Gastroesophageal sphincter (tissue), 3 donors: ENCODE measurements around the gene KCNB1.

Source experiments
- POLR2A ChIP-seq, 2 donors: fragments of 450-650 bp; IDR thresholded peaks; one replicate each; pipeline ENCODE4 v1.6.1; 2017; ENCODE audit warnings: antibody characterized with exemption in 2 of 2, mild to moderate bottlenecking in 2 of 2, moderate library complexity in 1 of 2
- TF ChIP-seq, protein P1 (sequence below), 4 experiments: fragments of 200-600 bp in 2 of 4; fragments of 450-650 bp in 2 of 4; sonication (generic) in 1 of 4; IDR thresholded peaks; one replicate each; pipeline ENCODE4 v1.5.1; 2017 to 2019; ENCODE audit warnings: antibody characterized with exemption in 4 of 4, mild to moderate bottlenecking in 2 of 4, moderate library complexity in 2 of 4

DNA sequence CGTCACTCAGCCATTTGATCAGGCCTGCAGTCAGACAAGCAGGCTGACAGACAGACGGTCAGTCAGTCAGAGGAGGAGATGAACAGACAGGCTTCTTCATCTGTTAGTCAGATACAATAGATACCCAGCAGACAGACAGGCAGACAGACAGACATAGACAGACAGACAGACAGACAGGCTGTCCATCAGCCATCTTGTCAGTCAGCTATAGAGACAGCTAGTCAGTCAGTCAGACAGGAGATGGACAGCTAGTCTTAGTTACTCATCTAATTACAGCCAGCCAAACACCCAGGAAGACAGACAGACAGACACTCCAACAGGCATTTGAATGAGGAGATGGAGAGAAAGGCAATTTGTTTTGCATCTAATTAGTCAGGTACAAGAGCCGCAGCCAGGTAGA lies 36.4 kb downstream of the KCNB1 start:
- TF ChIP-seq, protein P1, sequence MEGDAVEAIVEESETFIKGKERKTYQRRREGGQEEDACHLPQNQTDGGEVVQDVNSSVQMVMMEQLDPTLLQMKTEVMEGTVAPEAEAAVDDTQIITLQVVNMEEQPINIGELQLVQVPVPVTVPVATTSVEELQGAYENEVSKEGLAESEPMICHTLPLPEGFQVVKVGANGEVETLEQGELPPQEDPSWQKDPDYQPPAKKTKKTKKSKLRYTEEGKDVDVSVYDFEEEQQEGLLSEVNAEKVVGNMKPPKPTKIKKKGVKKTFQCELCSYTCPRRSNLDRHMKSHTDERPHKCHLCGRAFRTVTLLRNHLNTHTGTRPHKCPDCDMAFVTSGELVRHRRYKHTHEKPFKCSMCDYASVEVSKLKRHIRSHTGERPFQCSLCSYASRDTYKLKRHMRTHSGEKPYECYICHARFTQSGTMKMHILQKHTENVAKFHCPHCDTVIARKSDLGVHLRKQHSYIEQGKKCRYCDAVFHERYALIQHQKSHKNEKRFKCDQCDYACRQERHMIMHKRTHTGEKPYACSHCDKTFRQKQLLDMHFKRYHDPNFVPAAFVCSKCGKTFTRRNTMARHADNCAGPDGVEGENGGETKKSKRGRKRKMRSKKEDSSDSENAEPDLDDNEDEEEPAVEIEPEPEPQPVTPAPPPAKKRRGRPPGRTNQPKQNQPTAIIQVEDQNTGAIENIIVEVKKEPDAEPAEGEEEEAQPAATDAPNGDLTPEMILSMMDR (IDR thresholded peaks at IDR 0.05), result no peak
- no peak for TF ChIP-seq POLR2A (IDR thresholded peaks at IDR 0.05)
